Esophagus muscularis mucosa (tissue), 4 donors: ENCODE results near the gene LMF1. TPM values are rescaled to one million over a fixed set of nuclear protein-coding genes. Genes with fewer than 3 reads are reported as not detected.
"Not testable (repeated sequence)": the region's sequence is repeated elsewhere in the genome, so short reads cannot be mapped to it uniquely, and the experiment has no call there.

Experiments used
- DNase-seq: peaks from one replicate; pipeline ENCODE4 v3.0.0-alpha.2; 2017; ENCODE audit errors: extremely low spot score
- H3K27ac ChIP-seq, 4 donors: fragments of 200-600 bp; sonication (generic); replicated peaks in 1 of 4; 1 replicate in 3 of 4; 2 replicates in 1 of 4; pipeline ENCODE4 v1.5.1; 2016 to 2019; ENCODE audit warnings: mild to moderate bottlenecking in 1 of 4
- H3K27me3 ChIP-seq, 4 donors: fragments of 200-600 bp; sonication (generic); one replicate each; pipeline versions ENCODE4 v1.5.1 to v1.6.0; 2016 to 2019
- H3K36me3 ChIP-seq, 4 donors: fragments of 200-600 bp; sonication (generic); one replicate each; pipeline ENCODE4 v1.5.1; 2016 to 2019
- H3K4me1 ChIP-seq, 4 donors: fragments of 200-600 bp; sonication (generic); one replicate each; pipeline ENCODE4 v1.5.1; 2016 to 2019
- H3K4me3 ChIP-seq, 4 donors: fragments of 200-600 bp; sonication (generic); 1 replicate in 2 of 4; 2 replicates in 2 of 4; pipeline ENCODE4 v1.5.1; 2016 to 2019; ENCODE audit warnings: mild to moderate bottlenecking in 4 of 4, moderate library complexity in 1 of 4
- H3K9me3 ChIP-seq, 4 donors: fragments of 200-600 bp; sonication (generic); 1 replicate in 3 of 4; 2 replicates in 1 of 4; pipeline ENCODE4 v1.5.1; 2016 to 2019
- EP300 ChIP-seq: sonication (generic); formaldehyde crosslinking; IDR thresholded peaks from one replicate; pipeline ENCODE4 v1.6.1; 2017; ENCODE audit warnings: antibody characterized with exemption
- POLR2A ChIP-seq: fragments of 450-650 bp; IDR thresholded peaks from one replicate; pipeline ENCODE4 v1.6.1; 2017; ENCODE audit warnings: antibody characterized with exemption, moderate library complexity, mild to moderate bottlenecking, low read depth
- POLR2AphosphoS5 ChIP-seq, 2 donors: sonication (generic); formaldehyde crosslinking; IDR thresholded peaks; one replicate each; pipeline ENCODE4 v1.6.1; 2017; ENCODE audit warnings: antibody characterized with exemption in 2 of 2
- WGBS: methylation state at CpG from one replicate; pipeline ENCODE4 v1.1.5; 2018; 5-methylcytosine and 5-hydroxymethylcytosine counted together
- intact Hi-C: fragments of 100-400 bp; cut with DNase I; formaldehyde crosslinking; loops from one replicate; pipeline ENCODE4 v1.15.1; 2023
- total RNA-seq, 4 donors: library from RNA; depleted of rRNA; stranded (reverse); fragments of >200 nt; gene quantifications; one replicate each; pipeline versions ENCODE4 v1.1.0 to v1.2.1, GENCODE V29; 2016
- TF ChIP-seq, protein P1 (sequence below), 3 experiments: fragments of 200-600 bp in 2 of 3; fragments of 450-650 bp in 1 of 3; sonication (generic) in 2 of 3; IDR thresholded peaks; one replicate each; pipeline ENCODE4 v1.5.1; 2017 to 2019; ENCODE audit warnings: antibody characterized with exemption in 3 of 3, mild to moderate bottlenecking in 2 of 3, moderate library complexity in 1 of 3

LMF1 gene
- total RNA-seq, 4 donors from 2014 or later: 14.5 to 32.0 (median 23.8) TPM

DNA sequence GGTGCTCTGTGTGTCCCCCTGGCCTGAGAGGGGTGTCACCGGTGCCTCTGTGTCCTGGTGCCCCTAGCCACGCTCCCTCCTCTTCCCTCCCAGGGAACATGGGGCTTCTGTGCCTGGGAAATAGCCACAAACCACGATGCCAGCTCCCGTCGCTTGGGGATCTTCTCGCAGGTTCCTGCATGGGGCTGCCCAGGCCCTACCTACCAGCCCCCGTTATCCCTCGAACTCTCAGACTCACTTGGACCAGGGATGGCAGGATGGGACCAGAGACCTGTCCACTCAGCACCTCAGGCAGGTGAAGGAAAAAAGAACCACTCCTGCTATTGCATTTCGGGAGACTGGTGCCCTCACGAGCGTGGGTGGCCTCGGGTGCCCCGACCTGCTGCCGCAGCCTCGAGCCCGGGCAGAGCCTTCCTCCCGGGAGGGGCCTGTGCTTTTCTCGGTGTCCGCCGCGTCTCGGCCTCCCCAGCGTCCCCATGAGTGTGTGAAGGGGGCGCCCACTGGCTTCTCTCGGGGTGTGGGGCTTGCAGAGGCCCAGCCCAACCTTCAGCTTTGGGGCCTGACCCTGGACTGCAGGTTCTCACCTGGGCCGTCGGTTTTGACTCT, 129.2 kb downstream of the LMF1 start:
- intact Hi-C loops: no loop called here
- Histone ChIP-seq H3K4me1 (no peaks in the 10 kb centered on the region), H3K4me3 (no peak overlapping the region), H3K9me3 (peaks cover 0 to 10% (median 6%) of the 10 kb centered on the region in 4 donors), H3K27me3 (peaks cover 0 to 61% (median 4%) of the 10 kb centered on the region in 4 donors), H3K27ac (no peak overlapping the region), H3K36me3 (no peaks in the 10 kb centered on the region)
- 92% methylated on average over 25 of the region's 27 CpGs for WGBS
- TF ChIP-seq POLR2A (no peak), POLR2AphosphoS5 (IDR thresholded peaks at IDR 0.05) (no peak), EP300 (no peak)
- TF ChIP-seq, protein P1, sequence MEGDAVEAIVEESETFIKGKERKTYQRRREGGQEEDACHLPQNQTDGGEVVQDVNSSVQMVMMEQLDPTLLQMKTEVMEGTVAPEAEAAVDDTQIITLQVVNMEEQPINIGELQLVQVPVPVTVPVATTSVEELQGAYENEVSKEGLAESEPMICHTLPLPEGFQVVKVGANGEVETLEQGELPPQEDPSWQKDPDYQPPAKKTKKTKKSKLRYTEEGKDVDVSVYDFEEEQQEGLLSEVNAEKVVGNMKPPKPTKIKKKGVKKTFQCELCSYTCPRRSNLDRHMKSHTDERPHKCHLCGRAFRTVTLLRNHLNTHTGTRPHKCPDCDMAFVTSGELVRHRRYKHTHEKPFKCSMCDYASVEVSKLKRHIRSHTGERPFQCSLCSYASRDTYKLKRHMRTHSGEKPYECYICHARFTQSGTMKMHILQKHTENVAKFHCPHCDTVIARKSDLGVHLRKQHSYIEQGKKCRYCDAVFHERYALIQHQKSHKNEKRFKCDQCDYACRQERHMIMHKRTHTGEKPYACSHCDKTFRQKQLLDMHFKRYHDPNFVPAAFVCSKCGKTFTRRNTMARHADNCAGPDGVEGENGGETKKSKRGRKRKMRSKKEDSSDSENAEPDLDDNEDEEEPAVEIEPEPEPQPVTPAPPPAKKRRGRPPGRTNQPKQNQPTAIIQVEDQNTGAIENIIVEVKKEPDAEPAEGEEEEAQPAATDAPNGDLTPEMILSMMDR (IDR thresholded peaks at IDR 0.05): no peak
- no peak for DNase-seq

DNA sequence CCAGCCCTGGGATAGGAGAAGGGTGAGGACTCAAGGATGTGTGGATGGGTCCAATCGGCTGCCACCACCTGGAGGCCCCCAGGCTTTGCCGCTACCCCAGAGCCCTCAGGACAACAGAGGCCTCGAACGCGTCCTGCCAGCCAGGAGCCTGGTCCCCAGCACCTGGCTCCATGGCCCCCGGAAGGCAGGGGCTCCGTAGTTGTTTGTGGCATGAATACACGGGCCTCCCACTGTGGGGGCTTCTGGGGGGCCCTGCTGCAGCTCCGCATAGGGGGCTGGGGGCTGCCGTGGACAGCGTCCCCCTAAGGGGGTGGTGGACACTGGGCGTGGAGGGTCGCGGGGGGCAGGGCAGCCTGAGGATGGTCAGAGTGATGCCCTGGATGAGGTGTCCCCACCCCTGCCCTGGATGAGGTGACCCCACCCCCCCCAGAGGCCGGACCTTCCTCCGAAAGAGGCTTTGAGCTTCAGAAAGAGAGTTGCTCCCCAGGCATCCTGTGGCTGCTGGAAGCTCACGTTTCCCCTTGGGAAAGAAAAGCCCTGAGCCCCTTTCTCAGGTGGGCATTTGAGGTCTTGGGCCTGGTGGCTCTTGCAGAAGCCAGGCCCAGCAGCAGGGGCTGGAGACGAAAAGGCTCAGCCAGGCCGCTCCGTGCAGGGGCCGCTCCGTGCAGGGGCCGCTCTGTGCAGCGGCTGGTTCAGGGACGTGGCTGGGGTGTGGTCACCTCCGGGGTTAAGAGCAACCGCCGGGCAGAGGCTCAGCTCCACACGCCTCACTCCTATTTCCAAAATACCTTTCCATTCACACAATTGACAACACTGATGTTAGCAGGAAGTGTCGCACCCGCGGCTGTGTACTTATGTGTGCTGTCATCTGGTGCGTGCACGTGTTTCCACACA, 130.0 kb downstream of the LMF1 start:
- H3K27me3 ChIP-seq: peaks cover 0 to 65% (median 4%) of the 10 kb centered on the region in 4 donors
- TF ChIP-seq POLR2A: no peak
- TF ChIP-seq, protein P1 (IDR thresholded peaks at IDR 0.05): no peak
- no peak for TF ChIP-seq POLR2AphosphoS5 (IDR thresholded peaks at IDR 0.05)
- TF ChIP-seq EP300: no peak
- WGBS: 78% methylated on average over 31 of the region's 34 CpGs
- intact Hi-C loops: no loop called here
- peaks cover 0 to 17% (median 13%) of the 10 kb centered on the region in 4 donors for H3K9me3 ChIP-seq
- H3K27ac ChIP-seq: no peak overlapping the region
- no peak for DNase-seq
- H3K36me3 ChIP-seq: no peaks in the 10 kb centered on the region
- H3K4me1 ChIP-seq: no peaks in the 10 kb centered on the region
- no peak overlapping the region for H3K4me3 ChIP-seq

DNA sequence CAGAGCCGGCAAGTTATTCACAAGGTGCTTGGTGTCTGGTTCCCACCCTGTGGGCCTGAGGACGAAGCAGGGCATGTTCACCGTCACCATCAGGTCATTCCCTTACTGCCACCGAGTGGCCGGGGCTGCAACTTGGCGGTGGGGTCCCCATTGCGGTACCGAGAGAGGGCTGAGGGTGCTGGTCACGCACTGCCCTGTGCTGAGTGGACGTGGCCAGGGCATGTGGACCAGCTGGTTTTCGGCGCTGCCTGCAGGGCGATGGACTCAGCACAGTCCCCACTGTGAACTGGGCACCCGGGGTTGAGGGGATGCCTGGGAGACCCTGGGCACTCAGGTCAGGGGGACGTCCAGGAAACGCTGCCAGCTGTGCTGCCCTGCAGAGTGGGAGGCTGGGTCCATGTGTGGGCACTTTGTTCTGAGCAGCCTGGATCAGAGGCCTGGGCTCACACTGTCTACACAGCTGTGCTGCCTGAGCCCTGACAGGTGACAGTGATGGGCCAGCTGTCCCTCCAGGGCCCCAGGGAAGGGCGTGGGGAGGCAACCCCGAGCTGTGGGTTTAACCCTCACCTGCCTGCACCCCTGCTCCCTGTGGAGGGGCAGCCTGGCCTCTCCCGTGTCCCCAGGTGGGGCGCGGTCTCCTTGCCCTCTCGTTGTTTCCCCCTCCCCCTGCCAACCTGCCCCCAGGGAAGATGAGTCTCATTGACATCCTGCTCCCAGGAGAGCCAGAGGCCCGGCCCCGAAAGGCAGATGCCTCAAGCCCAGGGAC, 131.0 kb downstream of the LMF1 start:
- Histone ChIP-seq H3K4me3 (no peak overlapping the region), H3K27me3 (peaks cover 0 to 74% (median 4%) of the 10 kb centered on the region in 4 donors), H3K27ac (no peak overlapping the region), H3K36me3 (no peaks in the 10 kb centered on the region), H3K9me3 (peaks cover 0 to 26% (median 23%) of the 10 kb centered on the region in 4 donors), H3K4me1 (no peaks in the 10 kb centered on the region)
- TF ChIP-seq POLR2A: no peak
- TF ChIP-seq, protein P1 (IDR thresholded peaks at IDR 0.05): no peak
- WGBS: 64% methylated on average over 6 of the region's 24 CpGs
- intact Hi-C loops: no loop called here
- no peak for DNase-seq

DNA sequence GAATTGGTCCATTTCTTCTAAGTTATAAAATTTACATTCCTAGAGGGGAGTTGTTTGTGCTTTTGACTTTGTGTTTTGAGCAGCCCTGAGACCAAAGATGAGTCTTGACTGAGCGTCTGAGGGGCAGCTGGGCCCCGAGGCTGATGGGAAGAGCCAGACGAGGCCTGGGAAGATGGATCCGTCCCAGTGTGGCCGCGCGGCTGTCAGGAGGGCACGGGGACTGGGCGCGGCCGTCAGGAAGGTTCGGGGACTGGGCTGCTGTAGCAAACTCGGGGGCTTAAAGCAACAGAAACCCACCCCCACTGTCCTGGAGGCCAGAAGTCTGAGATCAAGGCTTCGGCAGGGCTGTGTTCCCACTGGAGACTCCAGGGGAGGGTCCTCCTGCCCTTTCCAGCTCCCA, 132.0 kb downstream of the LMF1 start:
- 84% methylated on average over 14 of the region's 14 CpGs for WGBS
- intact Hi-C loops: no loop called here
- no peaks in the 10 kb centered on the region for H3K4me1 ChIP-seq
- TF ChIP-seq EP300 (no peak), POLR2AphosphoS5 (IDR thresholded peaks at IDR 0.05) (no peak), POLR2A (no peak)
- no peak for DNase-seq
- H3K36me3 ChIP-seq: no peaks in the 10 kb centered on the region
- no peak overlapping the region for H3K4me3 ChIP-seq
- peaks cover 0 to 36% (median 30%) of the 10 kb centered on the region in 4 donors for H3K9me3 ChIP-seq
- peaks cover 0 to 79% (median 4%) of the 10 kb centered on the region in 4 donors for H3K27me3 ChIP-seq
- no peak overlapping the region for H3K27ac ChIP-seq

DNA sequence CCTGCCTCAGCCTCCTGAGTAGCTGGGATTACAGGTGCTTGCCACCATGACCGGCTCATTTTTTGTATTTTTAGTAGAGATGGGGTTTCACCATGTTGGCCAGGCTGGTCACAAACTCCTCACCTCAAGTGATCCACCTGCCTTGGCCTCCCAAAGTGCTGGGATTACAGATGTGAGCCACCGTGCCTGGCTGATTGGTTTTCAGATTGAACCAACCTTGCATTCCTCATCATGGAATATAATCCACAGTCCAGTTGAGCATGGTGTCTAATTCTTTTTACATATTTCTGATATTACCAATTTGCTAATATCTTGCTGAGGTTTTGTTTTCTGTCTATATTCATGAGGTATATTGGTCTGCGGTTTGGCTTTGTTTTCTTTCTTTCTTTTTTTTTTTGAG, 134.0 kb downstream of the LMF1 start:
- H3K27me3 ChIP-seq: peaks cover 0 to 85% (median 4%) of the 10 kb centered on the region in 4 donors
- H3K4me3 ChIP-seq, H3K27ac ChIP-seq, H3K4me1 ChIP-seq, intact Hi-C loops, H3K36me3 ChIP-seq, DNase-seq: not testable (repeated sequence)
- H3K9me3 ChIP-seq: peaks cover 0 to 40% (median 32%) of the 10 kb centered on the region in 4 donors
- 88% methylated on average over 3 of the region's 3 CpGs for WGBS
